GM11168 (cell line): ENCODE measurements around the gene ZNF236.
"Not testable (repeated sequence)": the region's sequence is repeated elsewhere in the genome, so short reads cannot be mapped to it uniquely, and the experiment has no call there.

Experiments used
- in situ Hi-C: fragments of 300-500 bp; cut with MboI; formaldehyde crosslinking; loops from one replicate; pipeline ENCODE4 v1.12.0; 2022; ENCODE audit warnings: low sequenced_read_pairs; ENCODE audit not compliant: unreplicated experiment

Gene ZNF236

DNA sequence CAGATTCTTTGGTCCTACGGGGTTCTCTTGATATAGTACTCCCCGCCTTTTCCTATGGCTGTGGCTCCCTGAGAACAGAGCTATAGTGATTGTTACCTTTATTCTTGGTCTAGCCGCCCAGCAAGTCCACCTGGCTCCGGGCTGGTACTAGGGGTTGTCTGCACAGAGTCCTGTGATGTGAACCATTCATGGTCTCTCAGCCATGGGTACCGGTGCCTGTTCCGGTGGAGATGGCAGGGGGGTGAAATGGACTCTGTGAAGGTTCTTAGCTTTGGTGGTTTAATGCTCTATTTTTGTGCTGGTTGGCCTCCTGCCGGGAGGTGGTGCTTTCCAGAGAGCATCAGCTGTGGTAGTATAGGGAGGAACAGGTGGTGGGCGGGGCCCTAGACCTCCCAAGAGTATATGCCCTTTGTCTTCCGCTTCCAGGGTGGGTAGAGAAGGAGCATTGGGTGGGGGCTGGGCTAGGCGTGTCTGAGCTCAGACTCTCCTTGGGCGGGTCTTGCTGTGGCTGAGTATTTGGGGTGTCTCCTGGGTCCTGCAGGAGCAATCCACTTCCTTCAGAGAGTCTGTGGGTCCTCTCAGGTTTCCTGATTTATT is 143.3 kb downstream of the ZNF236 start:
- in situ Hi-C loops: not testable (repeated sequence)

DNA sequence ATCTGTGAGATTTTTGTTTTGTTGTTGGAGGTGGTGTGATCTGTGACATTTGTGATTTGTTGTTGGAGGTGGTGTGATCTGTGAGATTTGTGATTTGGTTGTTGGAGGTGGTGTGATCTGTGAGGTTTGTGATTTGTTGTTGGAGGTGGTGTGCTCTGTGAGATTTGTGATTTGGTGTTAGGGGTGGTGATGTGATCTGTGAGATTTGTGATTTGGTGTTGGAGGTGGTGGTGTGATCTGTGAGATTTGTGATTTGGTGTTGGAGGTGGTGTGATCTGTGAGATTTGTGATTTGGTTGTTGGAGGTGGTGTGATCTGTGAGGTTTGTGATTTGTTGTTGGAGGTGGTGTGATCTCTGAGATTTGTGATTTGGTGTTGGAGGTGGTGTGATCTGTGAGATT is 144.9 kb downstream of the ZNF236 start:
- in situ Hi-C loops: not testable (repeated sequence)

DNA sequence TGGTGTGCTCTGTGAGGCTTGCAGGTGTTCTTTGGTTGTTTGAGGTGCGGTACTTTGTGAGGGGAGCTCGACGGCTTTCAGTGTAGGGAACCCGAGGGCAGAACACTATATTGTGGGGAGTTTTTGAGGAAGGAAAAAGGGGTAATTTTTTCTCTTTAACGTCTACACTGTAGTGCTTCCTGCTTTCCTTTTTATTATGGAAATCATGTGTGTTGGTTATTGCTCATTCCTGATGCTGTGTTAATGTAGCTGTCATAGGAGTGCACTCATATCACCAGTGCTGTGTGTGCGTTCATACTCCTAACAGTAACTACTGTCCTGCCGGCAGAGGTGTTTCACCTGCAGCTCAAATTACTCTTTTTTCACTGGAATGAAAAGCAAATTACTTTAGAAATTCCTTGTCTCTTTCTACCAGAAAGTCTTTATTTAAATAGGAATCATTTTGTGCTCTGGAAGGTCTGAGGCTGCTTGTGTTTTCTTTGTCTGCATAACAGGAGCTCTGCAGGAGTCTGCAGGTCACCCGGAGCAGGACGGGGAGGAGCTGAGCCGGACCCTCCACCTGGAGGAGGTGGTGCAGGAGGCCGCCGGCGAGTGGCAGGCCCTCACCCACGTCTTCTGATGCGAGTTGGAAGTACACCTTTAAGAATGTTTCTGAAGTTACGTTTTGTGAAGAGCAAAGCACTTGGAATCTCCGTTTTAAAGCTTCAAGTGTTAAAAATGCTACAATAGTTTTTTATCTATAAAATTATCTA is 145.5 kb downstream of the ZNF236 start:
- in situ Hi-C loops: no loop called here

DNA sequence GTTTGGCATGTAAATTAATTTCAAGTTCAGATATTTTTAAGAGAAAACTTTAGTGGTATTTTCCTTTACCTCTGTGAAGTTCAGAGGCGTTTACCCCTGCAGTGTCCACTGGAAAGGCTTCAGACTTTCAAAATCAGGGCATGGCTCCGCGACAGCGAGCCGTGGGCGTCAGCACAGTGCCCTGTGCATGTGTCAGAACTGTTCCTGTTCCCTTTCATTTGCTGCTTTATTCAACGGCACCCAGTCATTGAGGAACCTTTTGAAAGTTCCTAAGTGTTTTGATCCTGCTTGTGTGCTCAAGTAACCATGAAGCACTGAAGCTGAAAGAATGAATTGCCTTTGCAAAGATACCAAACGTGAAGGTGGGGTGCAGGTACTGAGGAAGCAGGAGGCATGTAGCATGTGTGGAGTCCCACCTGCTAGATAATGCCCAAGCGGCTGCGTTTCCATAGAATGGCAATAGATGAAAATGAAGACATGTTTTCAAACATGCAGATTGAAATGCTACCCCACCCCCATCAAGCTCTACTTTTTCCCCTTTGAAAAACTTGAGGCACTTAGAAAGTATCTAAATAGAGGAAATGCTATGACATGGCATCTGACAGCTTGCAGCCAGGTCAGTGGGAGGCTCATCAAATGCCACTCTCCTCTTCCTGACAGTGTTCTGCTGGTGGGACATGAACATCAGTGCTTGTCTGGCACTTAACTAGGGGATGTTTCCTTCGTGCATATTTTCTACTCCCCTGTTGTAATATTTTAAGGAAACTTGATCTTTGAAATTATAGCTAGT is 148.6 kb downstream of the ZNF236 start:
- in situ Hi-C loops: no loop called here

DNA sequence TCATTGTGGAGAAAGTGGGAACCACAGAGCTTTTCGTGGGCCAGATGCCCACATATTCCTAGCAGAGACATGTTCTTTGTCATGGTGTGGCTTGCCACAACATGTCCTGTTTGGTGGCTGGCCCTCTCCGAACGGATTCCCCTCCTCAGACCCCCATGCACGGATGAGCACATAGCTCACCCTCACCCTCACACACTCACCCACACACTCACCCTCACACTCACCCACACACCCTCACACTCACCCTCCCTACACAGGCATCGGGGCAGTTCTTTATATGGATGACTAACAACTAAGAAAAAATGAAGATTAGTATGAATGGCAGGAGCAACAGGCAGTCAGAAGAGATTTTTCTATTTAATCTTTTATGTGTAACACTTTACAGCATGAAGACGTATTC is 149.9 kb downstream of the ZNF236 start:
- in situ Hi-C loops: no loop called here

DNA sequence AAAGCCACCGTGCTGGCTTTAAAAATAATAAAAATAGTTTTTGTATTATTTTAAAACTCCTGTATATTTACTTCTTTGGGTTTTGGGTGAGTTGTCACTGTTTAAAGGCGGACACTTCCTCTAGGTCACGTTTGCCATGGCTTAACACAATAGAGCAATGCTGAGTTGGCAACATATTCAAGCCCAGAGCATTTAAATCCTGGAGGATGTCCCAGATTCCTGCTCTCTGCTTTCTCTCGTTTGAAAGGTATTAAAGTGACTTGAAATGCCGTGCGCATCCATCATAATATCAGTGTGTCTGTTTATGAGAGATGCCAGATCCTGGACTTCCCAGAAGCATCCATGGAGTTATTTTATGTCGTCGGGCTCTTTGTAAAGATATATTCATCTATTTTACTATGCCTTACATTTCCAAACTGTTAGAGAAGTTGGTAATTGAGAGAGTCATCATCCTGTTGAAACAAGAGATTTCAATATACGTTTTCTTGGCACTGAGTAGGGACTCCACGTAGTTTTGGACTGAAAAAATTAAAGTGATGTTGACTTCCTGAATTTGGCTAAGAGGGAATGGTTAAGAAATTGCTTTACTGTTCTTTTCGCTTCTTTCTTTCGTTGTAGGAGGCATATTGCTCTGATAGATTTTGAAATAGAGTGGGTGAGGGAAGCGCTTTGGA is 150.6 kb downstream of the ZNF236 start:
- in situ Hi-C loops: no loop called here

DNA sequence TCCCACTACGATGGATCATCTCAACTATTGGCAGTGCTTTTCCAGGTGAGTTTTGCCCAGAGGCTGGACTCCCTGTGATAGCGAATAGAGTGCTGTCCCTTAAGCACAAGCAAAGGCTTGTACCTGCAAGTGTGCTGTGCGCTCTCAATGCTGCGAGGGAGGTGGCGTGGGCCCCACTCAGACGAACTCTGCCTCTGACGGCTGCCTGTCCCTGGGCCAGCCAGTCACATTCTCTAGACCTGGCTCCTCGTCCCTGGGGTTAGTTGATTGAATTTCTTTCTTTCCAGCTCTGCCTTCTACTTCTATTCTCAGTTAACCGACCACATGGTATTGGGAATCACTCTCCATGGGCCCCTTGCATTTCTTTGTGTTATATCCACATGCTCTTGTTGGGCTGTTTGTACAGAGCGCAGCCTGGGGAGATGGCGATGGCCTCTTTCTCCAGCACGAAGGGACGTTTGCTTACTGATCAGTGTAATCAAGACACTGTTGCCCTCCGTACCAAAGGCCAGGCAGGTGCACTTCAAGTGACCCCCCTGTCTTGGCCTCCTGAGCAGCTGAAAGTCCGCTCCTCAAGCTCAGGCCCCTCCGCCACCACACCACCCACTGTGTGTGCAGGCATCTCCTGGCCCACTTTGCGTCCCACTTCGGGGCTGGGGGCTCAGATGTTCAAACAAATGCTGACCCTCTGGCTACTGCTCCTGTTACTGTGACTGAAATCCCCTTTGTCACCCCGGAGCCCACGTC is 151.3 kb downstream of the ZNF236 start:
- in situ Hi-C loops: no loop called here

DNA sequence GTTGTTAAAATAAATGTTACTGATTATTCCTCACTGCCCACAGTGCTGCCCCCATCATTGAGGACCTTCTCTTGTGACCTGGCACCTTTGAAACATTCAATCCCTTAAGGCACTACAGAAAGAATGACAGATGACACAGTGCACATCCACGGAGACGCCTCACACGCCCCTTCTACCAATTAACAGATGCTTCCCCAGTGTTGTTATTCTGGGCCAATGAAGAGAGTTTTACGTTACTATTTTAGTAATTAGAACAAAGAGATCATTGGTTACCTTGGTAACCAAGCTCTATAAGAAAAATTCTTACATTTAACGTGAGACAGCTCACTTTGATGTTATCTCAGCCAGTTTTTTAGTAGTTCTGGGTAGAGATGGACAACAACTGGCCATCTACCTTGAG is 152.0 kb downstream of the ZNF236 start:
- in situ Hi-C loops: no loop called here

DNA sequence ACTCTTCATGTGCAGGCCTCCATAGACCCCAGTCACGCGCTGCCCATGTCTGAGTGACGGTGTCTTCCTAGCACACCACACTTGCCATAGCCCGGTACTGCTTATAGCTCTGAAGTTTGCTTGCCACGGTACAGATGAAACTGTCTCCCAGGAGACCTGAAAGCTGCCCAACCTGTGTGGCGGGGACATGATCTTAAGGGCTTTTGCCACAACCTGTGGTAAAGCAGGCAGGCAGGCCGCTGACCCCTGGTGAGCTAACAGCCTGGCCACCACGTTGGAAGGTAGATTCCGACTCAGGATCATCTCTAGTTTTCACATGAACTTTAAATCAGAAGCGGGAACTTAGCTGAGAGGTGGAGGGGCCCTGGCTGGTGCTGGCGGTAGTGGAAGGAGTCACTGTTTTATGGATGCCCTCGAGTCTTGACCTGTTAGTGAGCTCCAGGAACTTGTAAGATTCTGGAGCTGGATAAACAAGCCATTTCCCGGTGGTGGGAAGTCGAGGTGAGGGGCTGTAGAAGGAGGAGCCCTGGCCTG is 153.3 kb downstream of the ZNF236 start:
- in situ Hi-C loops: no loop called here

DNA sequence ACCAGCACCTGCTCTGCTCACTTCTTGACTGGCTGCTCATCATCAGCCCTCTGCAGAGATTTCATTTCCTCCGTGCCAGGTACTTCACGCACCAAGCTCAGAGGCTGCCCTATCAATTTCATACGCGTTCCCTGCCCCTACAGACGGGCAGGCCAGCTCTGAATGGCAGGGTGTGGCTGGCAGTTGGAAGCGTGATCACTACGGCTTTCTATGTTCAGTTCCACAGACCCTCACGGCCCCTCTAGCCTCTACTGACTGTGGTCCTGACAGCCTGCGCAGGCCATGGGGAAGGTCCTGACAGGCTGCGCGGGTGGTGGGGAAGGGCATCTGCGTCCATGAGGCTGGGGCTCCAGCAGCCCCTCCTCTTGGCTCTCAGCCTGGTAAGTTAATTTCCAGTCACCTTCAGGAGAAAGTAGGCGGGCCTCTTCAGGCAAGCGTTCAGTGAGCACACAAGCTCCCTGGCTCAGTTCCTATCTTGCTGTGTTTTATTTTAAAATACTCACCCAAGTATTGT is 154.8 kb downstream of the ZNF236 start:
- in situ Hi-C loops: no loop called here

DNA sequence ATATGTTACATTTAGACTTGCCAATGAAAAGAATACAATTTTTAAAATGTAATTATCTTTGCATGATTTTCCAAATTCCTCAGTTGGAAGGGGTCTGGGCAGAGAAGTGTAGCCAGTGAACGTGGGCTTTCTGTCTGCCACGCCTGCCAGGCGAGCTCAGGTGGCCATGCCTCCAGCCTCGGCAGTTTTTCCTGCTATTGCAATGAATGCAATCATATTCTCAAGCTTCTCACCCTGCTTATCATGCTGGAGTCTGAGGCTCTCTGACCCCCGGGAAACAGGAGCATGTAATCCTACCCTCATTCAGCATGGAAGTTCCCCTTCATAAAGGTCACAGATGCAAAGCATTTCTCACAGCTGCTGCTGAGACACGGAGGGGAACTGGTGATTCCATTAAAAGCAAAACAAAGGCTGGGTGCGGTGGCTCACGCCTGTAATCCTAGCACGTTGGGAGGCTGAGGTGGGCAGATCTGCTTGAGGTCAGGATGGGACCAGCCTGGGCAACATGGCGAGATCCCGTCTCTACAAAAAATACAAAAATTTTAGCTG is 155.4 kb downstream of the ZNF236 start:
- in situ Hi-C loops: no loop called here

DNA sequence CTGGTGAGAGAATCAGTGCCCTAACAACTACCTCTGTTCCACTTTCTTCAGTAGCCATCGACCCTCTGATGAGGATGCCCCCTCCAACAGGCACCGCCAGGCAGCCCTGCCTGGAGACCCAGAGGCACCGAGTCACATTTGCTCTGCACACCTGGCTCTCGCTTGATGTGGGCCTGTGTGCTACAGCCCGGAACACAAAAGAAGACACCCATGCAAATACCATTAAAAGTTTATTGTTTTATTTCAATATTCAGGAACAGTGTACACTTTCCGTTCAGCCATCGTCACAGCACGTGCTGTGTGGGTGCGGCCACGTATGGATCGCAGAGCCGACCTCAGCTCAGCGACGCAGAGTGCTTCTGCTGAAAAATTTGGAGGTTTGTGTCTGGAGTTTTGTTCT is 156.3 kb downstream of the ZNF236 start:
- in situ Hi-C loops: no loop called here

DNA sequence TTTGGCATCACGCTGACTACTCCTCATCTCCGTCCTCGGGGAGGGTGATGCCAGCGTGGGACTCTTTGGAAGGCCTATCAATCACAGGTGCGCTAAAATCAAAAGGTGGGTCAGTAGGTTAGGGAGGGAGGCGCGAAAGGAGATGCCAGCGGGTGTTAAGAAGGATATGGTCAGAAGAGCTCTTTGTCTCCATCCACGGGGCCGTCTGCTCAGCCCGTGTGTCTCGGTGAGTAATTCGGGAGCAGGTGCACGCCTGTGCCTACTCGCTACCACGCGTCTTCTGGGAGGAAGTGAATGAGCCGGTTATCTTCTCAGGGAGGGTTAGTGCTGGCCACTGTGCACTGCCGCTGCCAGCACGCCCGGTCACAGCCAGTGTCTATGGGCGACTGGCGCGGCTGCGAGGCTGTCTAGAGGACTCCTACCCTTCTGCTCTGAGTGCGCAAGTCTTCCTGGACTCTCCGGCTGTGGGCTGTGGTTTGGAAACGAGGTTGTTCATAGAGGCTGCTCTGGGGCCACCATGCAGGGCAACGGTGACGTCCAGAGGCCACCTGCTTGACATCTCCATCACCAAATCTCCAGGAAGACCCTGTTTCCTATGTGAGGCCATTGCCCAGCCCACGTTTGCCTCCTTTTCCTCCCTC is 156.9 kb downstream of the ZNF236 start:
- in situ Hi-C loops: no loop called here

DNA sequence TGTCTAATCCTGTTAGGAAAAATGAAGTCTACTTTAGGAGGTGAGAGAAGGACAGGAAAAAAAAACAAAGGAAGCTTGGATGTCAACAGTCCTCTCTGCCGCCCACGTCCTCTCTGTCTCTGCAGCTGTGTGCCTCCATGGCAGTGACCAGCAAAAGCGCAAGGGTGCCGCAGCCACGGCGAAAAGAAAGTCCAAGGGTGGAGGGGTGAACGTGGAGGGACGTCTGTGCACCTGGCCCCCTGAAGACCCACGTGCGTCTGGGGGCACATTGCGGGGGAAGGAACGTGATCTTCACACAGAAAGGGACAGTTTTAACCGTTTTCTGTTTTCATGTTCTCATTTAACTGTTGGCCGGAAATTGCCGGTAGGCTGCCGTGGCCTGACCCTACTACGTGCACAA is 157.5 kb downstream of the ZNF236 start:
- in situ Hi-C loops: loop anchor here (5.0 kb wide), 1 partner anchor 58 kb away; no protein-coding TSS in a partner anchor

DNA sequence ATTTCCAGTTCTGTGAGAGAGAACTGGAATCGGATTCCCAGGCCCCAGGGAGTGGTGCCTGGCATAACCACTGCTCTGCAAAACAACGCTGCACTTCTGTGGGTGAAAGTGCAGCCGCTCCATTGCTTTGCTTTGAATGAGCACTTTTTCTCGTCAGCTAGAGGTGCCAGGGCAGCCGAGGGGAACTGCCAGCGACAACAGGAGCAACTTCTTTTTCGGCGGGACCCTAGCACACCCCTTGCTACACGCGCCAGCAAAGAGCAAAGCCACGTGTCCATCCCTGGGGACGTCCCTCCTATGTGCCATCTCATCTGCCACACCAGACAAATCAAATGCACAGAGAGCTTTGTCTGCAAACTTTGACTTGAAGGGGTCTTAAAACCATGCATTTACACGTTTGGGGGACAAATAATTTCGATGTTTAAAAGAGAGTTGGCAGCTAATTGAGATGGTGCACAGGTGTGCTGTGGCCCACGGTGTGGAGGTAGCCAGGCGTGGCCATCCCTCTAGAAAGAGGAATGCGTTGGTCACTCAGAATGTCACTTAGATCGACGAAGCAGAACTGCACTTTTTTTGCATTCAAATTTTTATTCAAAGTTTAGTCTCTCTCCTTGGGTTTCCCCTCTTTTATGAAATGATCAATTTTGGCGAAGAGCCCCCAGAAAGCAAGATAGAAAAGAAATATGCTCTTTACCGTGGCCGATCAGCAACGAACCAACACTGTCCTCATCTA is 158.5 kb downstream of the ZNF236 start:
- in situ Hi-C loops: loop anchor here (5.0 kb wide), 1 partner anchor 59 kb away; no protein-coding TSS in a partner anchor

DNA sequence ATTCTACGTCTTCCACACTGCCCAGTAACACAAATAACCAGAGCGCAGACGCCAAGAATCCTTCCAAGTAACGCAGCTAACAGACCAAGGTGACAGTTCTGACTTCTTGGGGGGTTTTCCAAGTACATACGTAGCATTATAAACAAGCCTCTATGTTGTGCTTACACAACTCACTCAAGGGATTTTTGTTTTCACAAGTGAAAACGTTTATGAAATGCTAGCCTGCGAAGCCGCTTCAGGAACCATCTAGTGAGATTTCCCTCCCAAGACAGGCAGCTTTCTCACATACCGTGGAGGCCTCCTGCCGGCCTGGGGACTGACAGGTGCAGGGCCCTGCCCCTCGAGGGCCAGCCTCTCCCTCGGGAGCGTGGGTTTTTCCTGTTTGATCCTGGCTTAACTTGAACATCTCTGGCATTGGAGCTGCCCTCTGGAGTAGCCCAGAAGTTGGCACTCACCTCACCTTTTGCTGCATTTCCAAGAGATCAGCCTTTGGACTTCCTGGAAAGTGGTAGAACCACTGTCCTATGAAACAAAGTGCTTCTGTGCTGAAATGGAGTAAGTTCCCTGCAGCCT is 159.1 kb downstream of the ZNF236 start:
- in situ Hi-C loops: loop anchor here (5.0 kb wide), 1 partner anchor 59 kb away; no protein-coding TSS in a partner anchor

DNA sequence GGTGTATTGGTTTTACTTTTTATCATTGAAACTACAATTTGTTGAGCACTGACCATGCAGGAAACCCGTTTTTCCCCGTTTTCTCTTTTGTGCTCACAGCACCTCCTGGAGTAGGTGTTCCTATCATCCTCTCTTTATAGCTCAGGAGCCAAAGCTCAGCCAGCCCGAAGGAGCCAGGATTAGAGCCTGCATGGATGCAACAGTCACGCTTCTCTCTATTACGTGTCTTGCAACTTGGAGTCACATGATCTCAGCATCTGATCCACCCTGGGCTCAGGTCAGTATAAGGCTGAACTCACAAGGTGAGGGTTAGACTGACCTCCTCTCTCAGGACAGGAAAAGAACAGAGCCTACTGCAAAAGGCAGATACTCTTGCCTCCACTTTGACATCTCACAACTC is 159.7 kb downstream of the ZNF236 start:
- in situ Hi-C loops: loop anchor here (5.0 kb wide), 1 partner anchor 60 kb away; no protein-coding TSS in a partner anchor
